ENCODE data around the gene ARPP19. TPM values are rescaled to one million over a fixed set of nuclear protein-coding genes. Genes with fewer than 3 reads are reported as not detected.

Gene ARPP19
- total RNA-seq, 1 donor from 2014 or later: 104 TPM

GRCh38 chr15:52499506-52499905 is 69.3 kb downstream of the ARPP19 start:
- H3K4me3 ChIP-seq (ENCODE audit: low read depth, low read length): no peak overlapping the region
- TF ChIP-seq, protein P1, sequence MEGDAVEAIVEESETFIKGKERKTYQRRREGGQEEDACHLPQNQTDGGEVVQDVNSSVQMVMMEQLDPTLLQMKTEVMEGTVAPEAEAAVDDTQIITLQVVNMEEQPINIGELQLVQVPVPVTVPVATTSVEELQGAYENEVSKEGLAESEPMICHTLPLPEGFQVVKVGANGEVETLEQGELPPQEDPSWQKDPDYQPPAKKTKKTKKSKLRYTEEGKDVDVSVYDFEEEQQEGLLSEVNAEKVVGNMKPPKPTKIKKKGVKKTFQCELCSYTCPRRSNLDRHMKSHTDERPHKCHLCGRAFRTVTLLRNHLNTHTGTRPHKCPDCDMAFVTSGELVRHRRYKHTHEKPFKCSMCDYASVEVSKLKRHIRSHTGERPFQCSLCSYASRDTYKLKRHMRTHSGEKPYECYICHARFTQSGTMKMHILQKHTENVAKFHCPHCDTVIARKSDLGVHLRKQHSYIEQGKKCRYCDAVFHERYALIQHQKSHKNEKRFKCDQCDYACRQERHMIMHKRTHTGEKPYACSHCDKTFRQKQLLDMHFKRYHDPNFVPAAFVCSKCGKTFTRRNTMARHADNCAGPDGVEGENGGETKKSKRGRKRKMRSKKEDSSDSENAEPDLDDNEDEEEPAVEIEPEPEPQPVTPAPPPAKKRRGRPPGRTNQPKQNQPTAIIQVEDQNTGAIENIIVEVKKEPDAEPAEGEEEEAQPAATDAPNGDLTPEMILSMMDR (conservative IDR thresholded peaks at IDR 0.05; ENCODE audit: low read depth, low read length): no peak
- DNase-seq (ENCODE audit: low read depth): no peak

DNA sequence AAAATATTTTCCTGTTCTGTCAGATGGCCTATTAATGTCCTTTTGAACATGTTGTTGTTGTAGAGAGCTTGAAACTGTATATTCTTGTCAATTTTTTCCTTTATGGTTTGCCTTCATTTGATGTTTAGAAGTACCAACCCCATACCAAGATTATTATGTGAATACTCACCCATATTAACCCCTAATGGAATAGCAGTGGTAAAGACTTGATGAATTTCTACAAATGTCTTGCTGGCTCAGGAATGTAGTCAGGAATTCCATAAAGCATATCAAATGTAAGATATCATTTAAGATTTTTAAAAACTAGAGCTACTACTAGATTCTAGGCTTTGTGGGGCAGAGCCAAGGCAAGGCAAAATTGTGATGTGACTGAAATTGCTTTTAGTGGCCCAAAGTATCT is 70.1 kb downstream of the ARPP19 start:
- H3K4me3 ChIP-seq (ENCODE audit: low read depth, low read length): no peak overlapping the region
- TF ChIP-seq, protein P1 (conservative IDR thresholded peaks at IDR 0.05; ENCODE audit: low read depth, low read length): no peak
- DNase-seq (ENCODE audit: low read depth): no peak

Other genes starting within 250 kb of the ARPP19 start
- 11.8 and 15.7 TPM in 2 replicates for gene MYO5A, start 40.1 kb downstream of the ARPP19 start, total RNA-seq
- 5.3 and 5.4 TPM in 2 replicates for gene ATOSA, start 110.4 kb upstream of the ARPP19 start, total RNA-seq
- not detected in 2 replicates for gene ONECUT1, start 221.3 kb upstream of the ARPP19 start, total RNA-seq